ENCODE data around the gene KLK3.

Gene KLK3

GRCh38 chr19:50820086-50820485 is 34.6 kb upstream of the KLK3 start:
- TF ChIP-seq CTCF (IDR thresholded peaks at IDR 0.05; ENCODE audit: insufficient read depth, low read length) (no peak), REST (IDR thresholded peaks at IDR 0.05; ENCODE audit: insufficient replicate concordance, low read depth) (no peak), POLR2AphosphoS5 (IDR thresholded peaks at IDR 0.05; ENCODE audit: low read depth) (no peak), GABPA (IDR thresholded peaks at IDR 0.05; ENCODE audit: low read depth) (no peak), SPI1 (IDR thresholded peaks at IDR 0.05; ENCODE audit: borderline replicate concordance, low read depth) (no peak)
- H3K27ac ChIP-seq (replicated peaks), result no peak overlapping the region
- no peak overlapping the region for H3K4me3 ChIP-seq (replicated peaks; ENCODE audit: insufficient read depth, low read length)
- peaks cover 34% of the 10 kb centered on the region for H3K27me3 ChIP-seq (ENCODE audit: insufficient read depth, poor library complexity, severe bottlenecking)
- DNase-seq (ENCODE audit: low read depth in 1 of 2, low spot score in 1 of 2), result no peak

GRCh38 chr19:50820549-50821247 is 34.0 kb upstream of the KLK3 start:
- peaks cover 34% of the 10 kb centered on the region for H3K27me3 ChIP-seq (ENCODE audit: insufficient read depth, poor library complexity, severe bottlenecking)
- no peak overlapping the region for H3K4me3 ChIP-seq (replicated peaks; ENCODE audit: insufficient read depth, low read length)
- no peak for DNase-seq (ENCODE audit: low read depth in 1 of 2, low spot score in 1 of 2)
- TF ChIP-seq POLR2AphosphoS5 (IDR thresholded peaks at IDR 0.05; ENCODE audit: low read depth) (no peak), REST (IDR thresholded peaks at IDR 0.05; ENCODE audit: insufficient replicate concordance, low read depth) (no peak), CTCF (IDR thresholded peaks at IDR 0.05; ENCODE audit: insufficient read depth, low read length) (no peak), SPI1 (IDR thresholded peaks at IDR 0.05; ENCODE audit: borderline replicate concordance, low read depth) (no peak), GABPA (IDR thresholded peaks at IDR 0.05; ENCODE audit: low read depth) (no peak)
- H3K27ac ChIP-seq (replicated peaks), result no peak overlapping the region

- Histone ChIP-seq H3K4me3 (replicated peaks; ENCODE audit: insufficient read depth, low read length) (no peak overlapping the region), H3K27me3 (ENCODE audit: insufficient read depth, poor library complexity, severe bottlenecking) (peaks cover 34% of the 10 kb centered on the region), H3K27ac (replicated peaks) (no peak overlapping the region)
- TF ChIP-seq GABPA (IDR thresholded peaks at IDR 0.05; ENCODE audit: low read depth) (no peak), SPI1 (IDR thresholded peaks at IDR 0.05; ENCODE audit: borderline replicate concordance, low read depth) (no peak), POLR2AphosphoS5 (IDR thresholded peaks at IDR 0.05; ENCODE audit: low read depth) (no peak), CTCF (IDR thresholded peaks at IDR 0.05; ENCODE audit: insufficient read depth, low read length) (no peak), REST (IDR thresholded peaks at IDR 0.05; ENCODE audit: insufficient replicate concordance, low read depth) (no peak)
- no peak for DNase-seq (ENCODE audit: low read depth in 1 of 2, low spot score in 1 of 2)
These were observed 33.5 kb upstream of the KLK3 start for GRCh38 chr19:50821248-50821612.

Data from HL-60 (cell line).